OCI-LY1 (cell line): Measurements from ENCODE around the gene RSAD1.

ENCODE experiments used
- CTCF ChIP-seq: fragments of 200-600 bp; sonication (generic), shearing (Covaris generic); IDR thresholded peaks from 2 replicates; pipeline ENCODE4 v1.5.1; 2017; ENCODE audit warnings: mild to moderate bottlenecking, antibody characterized with exemption, low read length, moderate library complexity, mixed read lengths
- EZH2 ChIP-seq: fragments of 200-600 bp; sonication (generic), shearing (Covaris generic); IDR thresholded peaks from 2 replicates; pipeline ENCODE4 v1.8.0; 2017; ENCODE audit warnings: borderline replicate concordance, mixed run types, mild to moderate bottlenecking, antibody characterized with exemption, low read length, moderate library complexity, mixed read lengths

DNA sequence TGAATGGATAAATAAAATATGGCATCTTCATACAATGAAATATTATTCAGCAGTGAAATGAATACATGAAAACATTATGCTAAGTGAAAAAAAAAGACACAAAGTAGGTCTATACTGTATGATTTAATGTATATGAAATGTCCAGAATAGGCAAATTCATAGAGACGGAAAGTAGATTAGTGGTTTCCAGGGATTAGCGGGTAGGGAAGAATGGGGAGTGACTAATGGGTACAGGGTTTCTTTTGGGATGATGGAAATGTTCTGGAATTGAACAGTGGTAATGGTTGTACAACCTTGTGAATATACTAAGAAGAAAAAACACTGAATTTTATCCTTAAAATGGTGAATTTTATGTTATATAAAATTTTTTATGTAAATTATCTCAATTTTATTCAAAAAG lies 21.1 kb downstream of the RSAD1 start:
- TF ChIP-seq EZH2 (no peak), CTCF (no peak)
